WTC11 (cell line): ENCODE measurements around the gene TMEM19.

Experiments used
- SP1 ChIP-seq: sonication (generic); formaldehyde crosslinking; conservative IDR thresholded peaks from 2 replicates; pipeline ENCODE4 v1.8.1; 2022; ENCODE audit warnings: missing genetic modification reagents
- TEAD1 ChIP-seq: sonication (generic); formaldehyde crosslinking; IDR thresholded peaks from 2 replicates; pipeline ENCODE4 v1.8.0; 2022; ENCODE audit warnings: mild to moderate bottlenecking, missing genetic modification reagents
- TF ChIP-seq, protein P1 (sequence below): fragments of 200-600 bp; IDR thresholded peaks from 2 replicates; pipeline ENCODE4 v1.8.0; 2022; ENCODE audit warnings: antibody characterized with exemption
- TF ChIP-seq, protein P2 (sequence below): sonication (generic); formaldehyde crosslinking; IDR thresholded peaks from 2 replicates; pipeline ENCODE4 v1.8.0; 2022; ENCODE audit warnings: mild to moderate bottlenecking, missing genetic modification reagents
- TF ChIP-seq, protein P3 (sequence below): sonication (generic); formaldehyde crosslinking; IDR thresholded peaks from 2 replicates; pipeline ENCODE4 v1.8.1; 2023; ENCODE audit warnings: mild to moderate bottlenecking, missing genetic modification reagents, moderate library complexity
- TF ChIP-seq, protein P4 (sequence below): fragments of 250-450 bp; sonication (Bioruptor Pico); IDR thresholded peaks from 2 replicates; pipeline ENCODE4 v2.1.2; 2022; ENCODE audit warnings: mild to moderate bottlenecking, moderate library complexity
- TF ChIP-seq, protein P5 (sequence below): sonication (generic); formaldehyde crosslinking; IDR thresholded peaks from 2 replicates; pipeline ENCODE4 v1.8.1; 2022; ENCODE audit warnings: low read depth, mild to moderate bottlenecking, moderate library complexity, missing genetic modification reagents, borderline replicate concordance
- TF ChIP-seq, protein P6 (sequence below): sonication (generic); formaldehyde crosslinking; IDR thresholded peaks from 2 replicates; pipeline ENCODE4 v1.8.1; 2022; ENCODE audit warnings: mild to moderate bottlenecking, moderate library complexity, missing genetic modification reagents

DNA sequence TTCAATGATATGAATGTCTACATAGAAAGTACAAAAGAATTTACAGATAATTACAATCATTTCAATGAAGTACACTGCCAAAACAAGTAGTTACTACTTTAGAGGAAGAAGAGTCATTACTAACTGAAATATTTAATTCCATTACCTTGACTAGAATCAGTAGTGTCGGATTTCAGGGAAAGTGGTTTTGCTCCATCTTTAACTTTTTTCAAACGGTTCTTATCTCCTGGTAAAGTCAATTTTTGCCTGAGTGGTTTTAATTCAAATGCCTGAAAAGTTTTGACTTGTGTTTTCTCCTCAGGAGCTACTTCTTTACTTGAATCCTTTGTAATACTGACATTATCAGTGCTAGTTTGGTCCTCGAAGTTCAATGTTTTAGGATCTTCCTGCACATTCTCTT is 29.1 kb upstream of the TMEM19 start:
- TF ChIP-seq, protein P1, sequence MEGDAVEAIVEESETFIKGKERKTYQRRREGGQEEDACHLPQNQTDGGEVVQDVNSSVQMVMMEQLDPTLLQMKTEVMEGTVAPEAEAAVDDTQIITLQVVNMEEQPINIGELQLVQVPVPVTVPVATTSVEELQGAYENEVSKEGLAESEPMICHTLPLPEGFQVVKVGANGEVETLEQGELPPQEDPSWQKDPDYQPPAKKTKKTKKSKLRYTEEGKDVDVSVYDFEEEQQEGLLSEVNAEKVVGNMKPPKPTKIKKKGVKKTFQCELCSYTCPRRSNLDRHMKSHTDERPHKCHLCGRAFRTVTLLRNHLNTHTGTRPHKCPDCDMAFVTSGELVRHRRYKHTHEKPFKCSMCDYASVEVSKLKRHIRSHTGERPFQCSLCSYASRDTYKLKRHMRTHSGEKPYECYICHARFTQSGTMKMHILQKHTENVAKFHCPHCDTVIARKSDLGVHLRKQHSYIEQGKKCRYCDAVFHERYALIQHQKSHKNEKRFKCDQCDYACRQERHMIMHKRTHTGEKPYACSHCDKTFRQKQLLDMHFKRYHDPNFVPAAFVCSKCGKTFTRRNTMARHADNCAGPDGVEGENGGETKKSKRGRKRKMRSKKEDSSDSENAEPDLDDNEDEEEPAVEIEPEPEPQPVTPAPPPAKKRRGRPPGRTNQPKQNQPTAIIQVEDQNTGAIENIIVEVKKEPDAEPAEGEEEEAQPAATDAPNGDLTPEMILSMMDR, result no peak
- TF ChIP-seq, protein P2, sequence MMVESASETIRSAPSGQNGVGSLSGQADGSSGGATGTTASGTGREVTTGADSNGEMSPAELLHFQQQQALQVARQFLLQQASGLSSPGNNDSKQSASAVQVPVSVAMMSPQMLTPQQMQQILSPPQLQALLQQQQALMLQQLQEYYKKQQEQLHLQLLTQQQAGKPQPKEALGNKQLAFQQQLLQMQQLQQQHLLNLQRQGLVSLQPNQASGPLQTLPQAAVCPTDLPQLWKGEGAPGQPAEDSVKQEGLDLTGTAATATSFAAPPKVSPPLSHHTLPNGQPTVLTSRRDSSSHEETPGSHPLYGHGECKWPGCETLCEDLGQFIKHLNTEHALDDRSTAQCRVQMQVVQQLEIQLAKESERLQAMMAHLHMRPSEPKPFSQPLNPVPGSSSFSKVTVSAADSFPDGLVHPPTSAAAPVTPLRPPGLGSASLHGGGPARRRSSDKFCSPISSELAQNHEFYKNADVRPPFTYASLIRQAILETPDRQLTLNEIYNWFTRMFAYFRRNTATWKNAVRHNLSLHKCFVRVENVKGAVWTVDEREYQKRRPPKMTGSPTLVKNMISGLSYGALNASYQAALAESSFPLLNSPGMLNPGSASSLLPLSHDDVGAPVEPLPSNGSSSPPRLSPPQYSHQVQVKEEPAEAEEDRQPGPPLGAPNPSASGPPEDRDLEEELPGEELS (CRISPR knock-in tag), result no peak
- TF ChIP-seq SP1 (CRISPR knock-in tag), result no peak
- TF ChIP-seq, protein P3, sequence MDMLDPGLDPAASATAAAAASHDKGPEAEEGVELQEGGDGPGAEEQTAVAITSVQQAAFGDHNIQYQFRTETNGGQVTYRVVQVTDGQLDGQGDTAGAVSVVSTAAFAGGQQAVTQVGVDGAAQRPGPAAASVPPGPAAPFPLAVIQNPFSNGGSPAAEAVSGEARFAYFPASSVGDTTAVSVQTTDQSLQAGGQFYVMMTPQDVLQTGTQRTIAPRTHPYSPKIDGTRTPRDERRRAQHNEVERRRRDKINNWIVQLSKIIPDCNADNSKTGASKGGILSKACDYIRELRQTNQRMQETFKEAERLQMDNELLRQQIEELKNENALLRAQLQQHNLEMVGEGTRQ (CRISPR knock-in tag), result no peak
- no peak for TF ChIP-seq TEAD1
- TF ChIP-seq, protein P4, sequence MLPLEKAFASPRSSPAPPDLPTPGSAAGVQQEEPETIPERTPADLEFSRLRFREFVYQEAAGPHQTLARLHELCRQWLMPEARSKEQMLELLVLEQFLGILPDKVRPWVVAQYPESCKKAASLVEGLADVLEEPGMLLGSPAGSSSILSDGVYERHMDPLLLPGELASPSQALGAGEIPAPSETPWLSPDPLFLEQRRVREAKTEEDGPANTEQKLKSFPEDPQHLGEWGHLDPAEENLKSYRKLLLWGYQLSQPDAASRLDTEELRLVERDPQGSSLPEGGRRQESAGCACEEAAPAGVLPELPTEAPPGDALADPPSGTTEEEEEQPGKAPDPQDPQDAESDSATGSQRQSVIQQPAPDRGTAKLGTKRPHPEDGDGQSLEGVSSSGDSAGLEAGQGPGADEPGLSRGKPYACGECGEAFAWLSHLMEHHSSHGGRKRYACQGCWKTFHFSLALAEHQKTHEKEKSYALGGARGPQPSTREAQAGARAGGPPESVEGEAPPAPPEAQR (CRISPR knock-in tag), result no peak
- TF ChIP-seq, protein P5, sequence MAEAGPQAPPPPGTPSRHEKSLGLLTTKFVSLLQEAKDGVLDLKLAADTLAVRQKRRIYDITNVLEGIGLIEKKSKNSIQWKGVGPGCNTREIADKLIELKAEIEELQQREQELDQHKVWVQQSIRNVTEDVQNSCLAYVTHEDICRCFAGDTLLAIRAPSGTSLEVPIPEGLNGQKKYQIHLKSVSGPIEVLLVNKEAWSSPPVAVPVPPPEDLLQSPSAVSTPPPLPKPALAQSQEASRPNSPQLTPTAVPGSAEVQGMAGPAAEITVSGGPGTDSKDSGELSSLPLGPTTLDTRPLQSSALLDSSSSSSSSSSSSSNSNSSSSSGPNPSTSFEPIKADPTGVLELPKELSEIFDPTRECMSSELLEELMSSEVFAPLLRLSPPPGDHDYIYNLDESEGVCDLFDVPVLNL (CRISPR knock-in tag), result no peak
- TF ChIP-seq, protein P6, sequence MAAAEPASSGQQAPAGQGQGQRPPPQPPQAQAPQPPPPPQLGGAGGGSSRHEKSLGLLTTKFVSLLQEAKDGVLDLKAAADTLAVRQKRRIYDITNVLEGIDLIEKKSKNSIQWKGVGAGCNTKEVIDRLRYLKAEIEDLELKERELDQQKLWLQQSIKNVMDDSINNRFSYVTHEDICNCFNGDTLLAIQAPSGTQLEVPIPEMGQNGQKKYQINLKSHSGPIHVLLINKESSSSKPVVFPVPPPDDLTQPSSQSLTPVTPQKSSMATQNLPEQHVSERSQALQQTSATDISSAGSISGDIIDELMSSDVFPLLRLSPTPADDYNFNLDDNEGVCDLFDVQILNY (CRISPR knock-in tag), result no peak
